ENCODE measurements around the gene ADAMTS10. TPM values are rescaled to one million over a fixed set of nuclear protein-coding genes. Genes with fewer than 3 reads are reported as not detected.

Gene ADAMTS10
- total and polyA plus RNA-seq, 2 of the 8 experiments (the other 6 are each of a cell fraction or from before 2014, with no cell fraction given), result 6.9 to 17.4 TPM

- TF ChIP-seq ATF2 (IDR thresholded peaks at IDR 0.05; ENCODE audit: low read length), result no peak
- TF ChIP-seq FOSL1 (IDR thresholded peaks at IDR 0.05; ENCODE audit: insufficient read depth, low read depth, low read length), result no peak
- no peak for TF ChIP-seq GABPA (IDR thresholded peaks at IDR 0.05; ENCODE audit: borderline replicate concordance, insufficient read depth, low read length)
- TF ChIP-seq POLR2A (IDR thresholded peaks at IDR 0.05; ENCODE audit: control extremely low read depth in 1 of 2, low read depth in 2 of 2, low read length in 2 of 2), result no peak
- TF ChIP-seq YY1 (IDR thresholded peaks at IDR 0.05; ENCODE audit: low read depth, low read length), result no peak
- no peak for TF ChIP-seq TBP (IDR thresholded peaks at IDR 0.05; ENCODE audit: low read depth, low read length)
- TF ChIP-seq KDM4A (IDR thresholded peaks at IDR 0.05; ENCODE audit: low read depth, low read length, severe bottlenecking), result no peak
- no peak for TF ChIP-seq GTF2F1 (IDR thresholded peaks at IDR 0.05; ENCODE audit: borderline replicate concordance, low read depth, low read length)
Observed at GRCh38 chr19:8595651-8596050, 14.9 kb downstream of the ADAMTS10 start (continued).
